WTC11 (cell line): ENCODE data around the gene FGF22. TPM values are rescaled to one million over a fixed set of nuclear protein-coding genes. Genes with fewer than 3 reads are reported as not detected.

Source experiments
- ATAC-seq: fragments of 200-7000 bp; cut with Tn5 transposase; 2 replicates; pipeline ENCODE4 v1.10.0; 2021; ENCODE audit warnings: mild to moderate bottlenecking, moderate library complexity
- CTCF ChIA-PET: fragments of 300-600 bp; sonication (Branson Sonifier 250); formaldehyde crosslinking; loops from one replicate; lab custom pipeline; 2021; ENCODE audit warnings: antibody characterized with exemption; lab: Charles Lee
- POLR2A ChIA-PET: fragments of 350-600 bp; sonication (Branson Sonifier 250); formaldehyde crosslinking; loops from one replicate; lab custom pipeline; 2021; ENCODE audit warnings: antibody characterized with exemption; lab: Charles Lee
- DNase-seq: peaks from one replicate; pipeline ENCODE4 v3.0.0; 2021; ENCODE audit warnings: low spot score
- H3K27ac Mint-ChIP-seq: 2 replicates; pipeline ENCODE4 v1.8.0; 2021; ENCODE audit warnings: mixed read lengths
- H3K27me3 Mint-ChIP-seq: 2 replicates; pipeline ENCODE4 v1.8.0; 2021; ENCODE audit warnings: low read depth, mild to moderate bottlenecking, moderate library complexity, mixed read lengths
- H3K36me3 Mint-ChIP-seq: 2 replicates; pipeline ENCODE4 v1.8.0; 2021; ENCODE audit warnings: mixed read lengths
- H3K4me1 Mint-ChIP-seq: 2 replicates; pipeline ENCODE4 v1.8.0; 2022; ENCODE audit warnings: mixed read lengths
- H3K4me3 Mint-ChIP-seq: 2 replicates; pipeline ENCODE4 v1.8.0; 2021; ENCODE audit warnings: mild to moderate bottlenecking, moderate library complexity, mixed read lengths
- H3K9me3 Mint-ChIP-seq: 2 replicates; pipeline ENCODE4 v1.8.0; 2021; ENCODE audit warnings: mixed read lengths
- ESRRA ChIP-seq: sonication (generic); formaldehyde crosslinking; IDR thresholded peaks from 2 replicates; pipeline ENCODE4 v1.8.1; 2022; ENCODE audit warnings: mild to moderate bottlenecking, missing genetic modification reagents, borderline replicate concordance
- FOXP1 ChIP-seq: sonication (generic); formaldehyde crosslinking; IDR thresholded peaks from 2 replicates; pipeline ENCODE4 v1.8.0; 2022; ENCODE audit warnings: missing genetic modification reagents, mild to moderate bottlenecking, moderate library complexity, borderline replicate concordance
- GABPB1 ChIP-seq: sonication (generic); formaldehyde crosslinking; IDR thresholded peaks from 2 replicates; pipeline ENCODE4 v1.8.1; 2023; ENCODE audit warnings: mild to moderate bottlenecking, missing genetic modification reagents
- GTF2I ChIP-seq: fragments of 250-450 bp; sonication (Bioruptor Pico); conservative IDR thresholded peaks from 2 replicates; pipeline ENCODE4 v1.4.0; 2021; ENCODE audit warnings: mild to moderate bottlenecking
- MXD4 ChIP-seq: fragments of 250-450 bp; sonication (Bioruptor Pico); IDR thresholded peaks from 2 replicates; pipeline ENCODE4 v1.8.0; 2021; ENCODE audit warnings: mild to moderate bottlenecking, moderate library complexity, borderline replicate concordance
- NFE2L1 ChIP-seq: sonication (generic); formaldehyde crosslinking; IDR thresholded peaks from 2 replicates; pipeline ENCODE4 v1.8.1; 2023; ENCODE audit warnings: missing genetic modification reagents
- NR1H2 ChIP-seq: sonication (generic); formaldehyde crosslinking; IDR thresholded peaks from 2 replicates; pipeline ENCODE4 v1.9.0; 2021; ENCODE audit warnings: mild to moderate bottlenecking, moderate library complexity, missing genetic modification reagents
- NR3C1 ChIP-seq: sonication (generic); formaldehyde crosslinking; conservative IDR thresholded peaks from 2 replicates; pipeline ENCODE4 v1.8.1; 2023; ENCODE audit warnings: low read depth, mild to moderate bottlenecking, missing genetic modification reagents
- SOX15 ChIP-seq: fragments of 250-450 bp; sonication (Bioruptor Pico); IDR thresholded peaks from 2 replicates; pipeline ENCODE4 v1.9.0; 2021; ENCODE audit warnings: mild to moderate bottlenecking
- TCF7 ChIP-seq: sonication (generic); formaldehyde crosslinking; IDR thresholded peaks from 2 replicates; pipeline ENCODE4 v1.8.0; 2022; ENCODE audit warnings: mild to moderate bottlenecking, low read depth, missing genetic modification reagents, moderate library complexity
- TEAD1 ChIP-seq: sonication (generic); formaldehyde crosslinking; IDR thresholded peaks from 2 replicates; pipeline ENCODE4 v1.8.0; 2022; ENCODE audit warnings: mild to moderate bottlenecking, missing genetic modification reagents
- TEAD4 ChIP-seq: sonication (generic); formaldehyde crosslinking; IDR thresholded peaks from 2 replicates; pipeline ENCODE4 v1.8.0; 2022; ENCODE audit warnings: mild to moderate bottlenecking, missing genetic modification reagents
- TP53 ChIP-seq: sonication (generic); formaldehyde crosslinking; IDR thresholded peaks from 2 replicates; pipeline ENCODE4 v1.8.1; 2023; ENCODE audit warnings: mild to moderate bottlenecking, missing genetic modification reagents
- ZNF232 ChIP-seq: sonication (generic); formaldehyde crosslinking; IDR thresholded peaks from 2 replicates; pipeline ENCODE4 v1.8.0; 2022; ENCODE audit warnings: mild to moderate bottlenecking, missing genetic modification reagents
- ZNF423 ChIP-seq: fragments of 250-450 bp; sonication (Bioruptor Pico); IDR thresholded peaks from 2 replicates; pipeline ENCODE4 v2.1.2; 2022; ENCODE audit warnings: mild to moderate bottlenecking, moderate library complexity
- total RNA-seq: library from RNA; stranded (reverse); gene quantifications from 3 replicates; pipeline ENCODE4 v1.2.3, GENCODE V29; 2021
- TF ChIP-seq, protein P1 (sequence below): sonication (generic); formaldehyde crosslinking; IDR thresholded peaks from 2 replicates; pipeline ENCODE4 v1.8.1; 2023; ENCODE audit warnings: mild to moderate bottlenecking, missing genetic modification reagents, borderline replicate concordance
- TF ChIP-seq, protein P2 (sequence below): sonication (generic); formaldehyde crosslinking; IDR thresholded peaks from 2 replicates; pipeline ENCODE4 v1.8.1; 2022; ENCODE audit warnings: mild to moderate bottlenecking, moderate library complexity, missing genetic modification reagents
- TF ChIP-seq, protein P3 (sequence below): sonication (generic); formaldehyde crosslinking; IDR thresholded peaks from 2 replicates; pipeline ENCODE4 v1.8.1; 2022; ENCODE audit warnings: mild to moderate bottlenecking, missing genetic modification reagents, moderate library complexity, borderline replicate concordance
- TF ChIP-seq, protein P4 (sequence below): fragments of 250-450 bp; sonication (Bioruptor Pico); IDR thresholded peaks from 2 replicates; pipeline ENCODE4 v1.9.0; 2021; ENCODE audit warnings: mild to moderate bottlenecking
- TF ChIP-seq, protein P5 (sequence below): fragments of 250-450 bp; sonication (Bioruptor Pico); IDR thresholded peaks from 2 replicates; pipeline ENCODE4 v1.8.0; 2021; ENCODE audit warnings: mild to moderate bottlenecking
- TF ChIP-seq, protein P6 (sequence below): sonication (generic); formaldehyde crosslinking; IDR thresholded peaks from 2 replicates; pipeline ENCODE4 v1.8.0; 2022; ENCODE audit warnings: mild to moderate bottlenecking, missing genetic modification reagents
- TF ChIP-seq, protein P7 (sequence below): sonication (generic); formaldehyde crosslinking; IDR thresholded peaks from 2 replicates; pipeline ENCODE4 v1.8.1; 2022; ENCODE audit warnings: missing genetic modification reagents, borderline replicate concordance

Gene FGF22
- total RNA-seq, 1 experiment from 2014 or later: 1.6 TPM

DNA sequence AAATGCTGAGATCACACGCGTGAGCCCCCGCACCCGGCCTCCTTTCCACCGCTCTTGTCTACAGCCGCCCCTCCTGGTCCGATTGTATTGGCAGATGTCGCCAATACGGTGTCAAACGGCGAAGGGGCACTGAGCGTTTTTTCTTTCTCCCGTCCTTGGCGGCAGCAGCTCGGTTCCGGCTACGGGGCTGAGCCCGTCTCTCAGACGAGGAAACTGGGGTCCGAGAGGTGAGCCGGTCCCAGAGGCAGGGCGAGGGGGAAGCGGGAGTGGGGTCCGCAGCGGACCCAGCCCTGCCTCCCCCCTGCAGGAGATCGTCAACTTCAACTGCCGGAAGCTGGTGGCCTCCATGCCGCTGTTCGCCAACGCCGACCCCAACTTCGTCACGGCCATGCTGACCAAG is 26.7 kb upstream of the FGF22 start:
- TF ChIP-seq TP53 (CRISPR knock-in tag) (no peak), GTF2I (CRISPR knock-in tag) (no peak), ESRRA (CRISPR knock-in tag) (no peak), NFE2L1 (CRISPR knock-in tag) (no peak), TCF7 (no peak), NR1H2 (CRISPR knock-in tag) (no peak), FOXP1 (CRISPR knock-in tag) (no peak), ZNF232 (CRISPR knock-in tag) (no peak), TEAD1 (no peak)
- TF ChIP-seq, protein P1, sequence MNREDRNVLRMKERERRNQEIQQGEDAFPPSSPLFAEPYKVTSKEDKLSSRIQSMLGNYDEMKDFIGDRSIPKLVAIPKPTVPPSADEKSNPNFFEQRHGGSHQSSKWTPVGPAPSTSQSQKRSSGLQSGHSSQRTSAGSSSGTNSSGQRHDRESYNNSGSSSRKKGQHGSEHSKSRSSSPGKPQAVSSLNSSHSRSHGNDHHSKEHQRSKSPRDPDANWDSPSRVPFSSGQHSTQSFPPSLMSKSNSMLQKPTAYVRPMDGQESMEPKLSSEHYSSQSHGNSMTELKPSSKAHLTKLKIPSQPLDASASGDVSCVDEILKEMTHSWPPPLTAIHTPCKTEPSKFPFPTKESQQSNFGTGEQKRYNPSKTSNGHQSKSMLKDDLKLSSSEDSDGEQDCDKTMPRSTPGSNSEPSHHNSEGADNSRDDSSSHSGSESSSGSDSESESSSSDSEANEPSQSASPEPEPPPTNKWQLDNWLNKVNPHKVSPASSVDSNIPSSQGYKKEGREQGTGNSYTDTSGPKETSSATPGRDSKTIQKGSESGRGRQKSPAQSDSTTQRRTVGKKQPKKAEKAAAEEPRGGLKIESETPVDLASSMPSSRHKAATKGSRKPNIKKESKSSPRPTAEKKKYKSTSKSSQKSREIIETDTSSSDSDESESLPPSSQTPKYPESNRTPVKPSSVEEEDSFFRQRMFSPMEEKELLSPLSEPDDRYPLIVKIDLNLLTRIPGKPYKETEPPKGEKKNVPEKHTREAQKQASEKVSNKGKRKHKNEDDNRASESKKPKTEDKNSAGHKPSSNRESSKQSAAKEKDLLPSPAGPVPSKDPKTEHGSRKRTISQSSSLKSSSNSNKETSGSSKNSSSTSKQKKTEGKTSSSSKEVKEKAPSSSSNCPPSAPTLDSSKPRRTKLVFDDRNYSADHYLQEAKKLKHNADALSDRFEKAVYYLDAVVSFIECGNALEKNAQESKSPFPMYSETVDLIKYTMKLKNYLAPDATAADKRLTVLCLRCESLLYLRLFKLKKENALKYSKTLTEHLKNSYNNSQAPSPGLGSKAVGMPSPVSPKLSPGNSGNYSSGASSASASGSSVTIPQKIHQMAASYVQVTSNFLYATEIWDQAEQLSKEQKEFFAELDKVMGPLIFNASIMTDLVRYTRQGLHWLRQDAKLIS (CRISPR knock-in tag): no peak
- TF ChIP-seq, protein P2, sequence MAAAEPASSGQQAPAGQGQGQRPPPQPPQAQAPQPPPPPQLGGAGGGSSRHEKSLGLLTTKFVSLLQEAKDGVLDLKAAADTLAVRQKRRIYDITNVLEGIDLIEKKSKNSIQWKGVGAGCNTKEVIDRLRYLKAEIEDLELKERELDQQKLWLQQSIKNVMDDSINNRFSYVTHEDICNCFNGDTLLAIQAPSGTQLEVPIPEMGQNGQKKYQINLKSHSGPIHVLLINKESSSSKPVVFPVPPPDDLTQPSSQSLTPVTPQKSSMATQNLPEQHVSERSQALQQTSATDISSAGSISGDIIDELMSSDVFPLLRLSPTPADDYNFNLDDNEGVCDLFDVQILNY (CRISPR knock-in tag): no peak
- TF ChIP-seq, protein P3, sequence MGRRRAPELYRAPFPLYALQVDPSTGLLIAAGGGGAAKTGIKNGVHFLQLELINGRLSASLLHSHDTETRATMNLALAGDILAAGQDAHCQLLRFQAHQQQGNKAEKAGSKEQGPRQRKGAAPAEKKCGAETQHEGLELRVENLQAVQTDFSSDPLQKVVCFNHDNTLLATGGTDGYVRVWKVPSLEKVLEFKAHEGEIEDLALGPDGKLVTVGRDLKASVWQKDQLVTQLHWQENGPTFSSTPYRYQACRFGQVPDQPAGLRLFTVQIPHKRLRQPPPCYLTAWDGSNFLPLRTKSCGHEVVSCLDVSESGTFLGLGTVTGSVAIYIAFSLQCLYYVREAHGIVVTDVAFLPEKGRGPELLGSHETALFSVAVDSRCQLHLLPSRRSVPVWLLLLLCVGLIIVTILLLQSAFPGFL (CRISPR knock-in tag): no peak
- TF ChIP-seq, protein P4, sequence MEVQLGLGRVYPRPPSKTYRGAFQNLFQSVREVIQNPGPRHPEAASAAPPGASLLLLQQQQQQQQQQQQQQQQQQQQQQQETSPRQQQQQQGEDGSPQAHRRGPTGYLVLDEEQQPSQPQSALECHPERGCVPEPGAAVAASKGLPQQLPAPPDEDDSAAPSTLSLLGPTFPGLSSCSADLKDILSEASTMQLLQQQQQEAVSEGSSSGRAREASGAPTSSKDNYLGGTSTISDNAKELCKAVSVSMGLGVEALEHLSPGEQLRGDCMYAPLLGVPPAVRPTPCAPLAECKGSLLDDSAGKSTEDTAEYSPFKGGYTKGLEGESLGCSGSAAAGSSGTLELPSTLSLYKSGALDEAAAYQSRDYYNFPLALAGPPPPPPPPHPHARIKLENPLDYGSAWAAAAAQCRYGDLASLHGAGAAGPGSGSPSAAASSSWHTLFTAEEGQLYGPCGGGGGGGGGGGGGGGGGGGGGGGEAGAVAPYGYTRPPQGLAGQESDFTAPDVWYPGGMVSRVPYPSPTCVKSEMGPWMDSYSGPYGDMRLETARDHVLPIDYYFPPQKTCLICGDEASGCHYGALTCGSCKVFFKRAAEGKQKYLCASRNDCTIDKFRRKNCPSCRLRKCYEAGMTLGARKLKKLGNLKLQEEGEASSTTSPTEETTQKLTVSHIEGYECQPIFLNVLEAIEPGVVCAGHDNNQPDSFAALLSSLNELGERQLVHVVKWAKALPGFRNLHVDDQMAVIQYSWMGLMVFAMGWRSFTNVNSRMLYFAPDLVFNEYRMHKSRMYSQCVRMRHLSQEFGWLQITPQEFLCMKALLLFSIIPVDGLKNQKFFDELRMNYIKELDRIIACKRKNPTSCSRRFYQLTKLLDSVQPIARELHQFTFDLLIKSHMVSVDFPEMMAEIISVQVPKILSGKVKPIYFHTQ (CRISPR knock-in tag): no peak
- CTCF ChIA-PET: no interaction called here
- peaks cover 3% of the 10 kb centered on the region; the same call in 1 of the 2 replicates for H3K4me1 Mint-ChIP-seq

DNA sequence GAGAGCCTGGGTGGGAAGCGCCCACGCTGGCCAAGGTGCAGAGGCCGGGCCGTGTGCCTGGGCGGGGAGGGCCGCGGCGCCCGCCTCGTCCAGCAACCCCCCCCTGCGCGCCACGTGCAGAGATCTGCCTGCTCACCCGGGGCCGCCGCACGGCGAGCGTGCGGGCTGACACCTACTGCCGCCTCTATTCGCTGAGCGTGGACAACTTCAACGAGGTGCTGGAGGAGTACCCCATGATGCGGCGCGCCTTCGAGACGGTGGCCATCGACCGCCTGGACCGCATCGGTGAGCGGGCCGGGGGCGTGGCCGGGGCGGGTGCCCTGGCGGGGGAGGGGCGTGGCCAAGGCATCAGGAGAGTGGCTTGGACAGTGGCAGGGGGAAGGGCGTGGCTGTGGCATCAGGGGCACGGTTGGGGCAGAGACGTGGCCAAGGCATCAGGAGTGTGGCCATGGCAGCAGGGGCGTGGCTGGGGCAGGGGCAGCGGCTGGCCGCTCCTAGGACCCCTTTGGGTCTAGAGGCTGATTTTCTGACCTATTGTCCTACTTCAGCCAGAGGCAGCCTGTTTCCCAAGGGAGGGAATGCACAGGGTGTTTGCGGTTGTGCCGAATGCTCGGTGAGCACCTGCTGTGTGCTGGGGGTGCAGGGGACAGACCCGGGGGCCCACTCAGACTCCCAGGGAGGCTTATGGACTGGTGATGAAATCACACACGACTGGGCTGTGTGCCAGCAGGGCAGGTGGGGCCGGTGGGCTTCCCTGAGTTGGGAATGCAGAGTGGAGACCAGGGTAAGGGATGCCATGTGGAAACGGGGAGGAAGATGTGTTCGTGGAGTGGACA is 25.7 kb upstream of the FGF22 start:
- Mint-ChIP-seq H3K27ac (no peak overlapping the region), H3K4me1 (peaks cover 3% of the 10 kb centered on the region; the same call in 1 of the 2 replicates), H3K9me3 (no peaks in the 10 kb centered on the region), H3K36me3 (peaks cover 23% of the 10 kb centered on the region), H3K4me3 (no peak overlapping the region), H3K27me3 (no peaks in the 10 kb centered on the region)
- no peak for ATAC-seq
- POLR2A ChIA-PET: no interaction called here
- CTCF ChIA-PET: no interaction called here
- DNase-seq: no peak
- TF ChIP-seq MXD4 (CRISPR knock-in tag): no peak
- TF ChIP-seq, protein P5, sequence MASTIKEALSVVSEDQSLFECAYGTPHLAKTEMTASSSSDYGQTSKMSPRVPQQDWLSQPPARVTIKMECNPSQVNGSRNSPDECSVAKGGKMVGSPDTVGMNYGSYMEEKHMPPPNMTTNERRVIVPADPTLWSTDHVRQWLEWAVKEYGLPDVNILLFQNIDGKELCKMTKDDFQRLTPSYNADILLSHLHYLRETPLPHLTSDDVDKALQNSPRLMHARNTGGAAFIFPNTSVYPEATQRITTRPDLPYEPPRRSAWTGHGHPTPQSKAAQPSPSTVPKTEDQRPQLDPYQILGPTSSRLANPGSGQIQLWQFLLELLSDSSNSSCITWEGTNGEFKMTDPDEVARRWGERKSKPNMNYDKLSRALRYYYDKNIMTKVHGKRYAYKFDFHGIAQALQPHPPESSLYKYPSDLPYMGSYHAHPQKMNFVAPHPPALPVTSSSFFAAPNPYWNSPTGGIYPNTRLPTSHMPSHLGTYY: no peak
- TF ChIP-seq GABPB1 (CRISPR knock-in tag): no peak
- no peak for TF ChIP-seq FOXP1 (CRISPR knock-in tag)
- TF ChIP-seq NR3C1 (CRISPR knock-in tag): no peak
- no peak for TF ChIP-seq TEAD4 (CRISPR knock-in tag)
- TF ChIP-seq, protein P6, sequence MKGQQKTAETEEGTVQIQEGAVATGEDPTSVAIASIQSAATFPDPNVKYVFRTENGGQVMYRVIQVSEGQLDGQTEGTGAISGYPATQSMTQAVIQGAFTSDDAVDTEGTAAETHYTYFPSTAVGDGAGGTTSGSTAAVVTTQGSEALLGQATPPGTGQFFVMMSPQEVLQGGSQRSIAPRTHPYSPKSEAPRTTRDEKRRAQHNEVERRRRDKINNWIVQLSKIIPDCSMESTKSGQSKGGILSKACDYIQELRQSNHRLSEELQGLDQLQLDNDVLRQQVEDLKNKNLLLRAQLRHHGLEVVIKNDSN (CRISPR knock-in tag): no peak
- TF ChIP-seq, protein P7, sequence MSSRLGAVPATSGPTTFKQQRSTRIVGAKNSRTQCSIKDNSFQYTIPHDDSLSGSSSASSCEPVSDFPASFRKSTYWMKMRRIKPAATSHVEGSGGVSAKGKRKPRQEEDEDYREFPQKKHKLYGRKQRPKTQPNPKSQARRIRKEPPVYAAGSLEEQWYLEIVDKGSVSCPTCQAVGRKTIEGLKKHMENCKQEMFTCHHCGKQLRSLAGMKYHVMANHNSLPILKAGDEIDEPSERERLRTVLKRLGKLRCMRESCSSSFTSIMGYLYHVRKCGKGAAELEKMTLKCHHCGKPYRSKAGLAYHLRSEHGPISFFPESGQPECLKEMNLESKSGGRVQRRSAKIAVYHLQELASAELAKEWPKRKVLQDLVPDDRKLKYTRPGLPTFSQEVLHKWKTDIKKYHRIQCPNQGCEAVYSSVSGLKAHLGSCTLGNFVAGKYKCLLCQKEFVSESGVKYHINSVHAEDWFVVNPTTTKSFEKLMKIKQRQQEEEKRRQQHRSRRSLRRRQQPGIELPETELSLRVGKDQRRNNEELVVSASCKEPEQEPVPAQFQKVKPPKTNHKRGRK (CRISPR knock-in tag): no peak
- no peak for TF ChIP-seq ZNF423 (CRISPR knock-in tag)
- no peak for TF ChIP-seq SOX15 (CRISPR knock-in tag)

More for the DNA sequence above, 26.7 kb upstream of the FGF22 start:
- peaks cover 15% of the 10 kb centered on the region for H3K36me3 Mint-ChIP-seq
- no peak overlapping the region for H3K4me3 Mint-ChIP-seq
- POLR2A ChIA-PET: interaction anchor here (0.7 kb wide), 1 partner anchor 71 kb away, joined by 4 read pairs; no protein-coding TSS in a partner anchor
- DNase-seq (no peak), ATAC-seq (no peak)
- no peak overlapping the region for H3K27ac Mint-ChIP-seq
- no peaks in the 10 kb centered on the region for H3K9me3 Mint-ChIP-seq
- H3K27me3 Mint-ChIP-seq: no peaks in the 10 kb centered on the region
